HepG2 (cell line): ENCODE results near the gene ZNF384. TPM values are rescaled to one million over a fixed set of nuclear protein-coding genes. Genes with fewer than 3 reads are reported as not detected.

Source experiments
- CENPT ChIP-seq: sonication (generic); formaldehyde crosslinking; IDR thresholded peaks from 2 replicates; pipeline ENCODE4 v1.8.0; 2022; ENCODE audit warnings: low read depth, mild to moderate bottlenecking, moderate library complexity, missing genetic modification reagents
- ERF ChIP-seq: IDR thresholded peaks from 2 replicates; pipeline ENCODE4 v1.6.1; 2018; ENCODE audit warnings: missing biosample characterization, missing genetic modification reagents
- FOSL2 ChIP-seq: sonication (generic); formaldehyde crosslinking; IDR thresholded peaks from 2 replicates; pipeline ENCODE4 v1.4.0; 2020; ENCODE audit warnings: missing genetic modification reagents
- FOXK1 ChIP-seq: sonication (generic); formaldehyde crosslinking; IDR thresholded peaks from 2 replicates; pipeline ENCODE4 v1.4.0; 2020; ENCODE audit warnings: low read depth, missing genetic modification reagents, borderline replicate concordance
- FOXM1 ChIP-seq: sonication (generic); formaldehyde crosslinking; IDR thresholded peaks from 2 replicates; pipeline ENCODE4 v1.5.0; 2020; ENCODE audit warnings: missing genetic modification reagents
- HIVEP1 ChIP-seq: sonication (generic); formaldehyde crosslinking; IDR thresholded peaks from 2 replicates; pipeline ENCODE4 v1.4.0; 2020; ENCODE audit warnings: mild to moderate bottlenecking, missing genetic modification reagents
- MTF2 ChIP-seq: sonication (generic); formaldehyde crosslinking; IDR thresholded peaks from 2 replicates; pipeline ENCODE4 v1.5.0; 2020; ENCODE audit warnings: missing genetic modification reagents, borderline replicate concordance
- NFKBIZ ChIP-seq: IDR thresholded peaks from 2 replicates; pipeline ENCODE4 v1.6.1; 2018; ENCODE audit warnings: missing genetic modification reagents, missing compliant biosample characterization
- NR3C1 ChIP-seq: sonication (generic); formaldehyde crosslinking; IDR thresholded peaks from 2 replicates; pipeline ENCODE4 v1.4.0; 2020; ENCODE audit warnings: missing genetic modification reagents
- ONECUT2 ChIP-seq: sonication (generic); formaldehyde crosslinking; IDR thresholded peaks from 2 replicates; pipeline ENCODE4 v1.4.0; 2020; ENCODE audit warnings: missing genetic modification reagents
- RCOR2 ChIP-seq: IDR thresholded peaks from 2 replicates; pipeline ENCODE4 v1.6.1; 2016; ENCODE audit warnings: missing biosample characterization, missing genetic modification reagents
- RORA ChIP-seq: sonication (generic); formaldehyde crosslinking; IDR thresholded peaks from 2 replicates; pipeline ENCODE4 v1.5.0; 2020; ENCODE audit warnings: mild to moderate bottlenecking, missing genetic modification reagents, moderate library complexity
- SP1 ChIP-seq, 2 experiments: fragments of 450-650 bp in 1 of 2; sonication (generic) in 1 of 2; formaldehyde crosslinking in 1 of 2; IDR thresholded peaks; 2 replicates each; pipeline versions ENCODE4 v1.4.0 to v1.6.1; 2016 to 2020; ENCODE audit warnings: missing genetic modification reagents in 1 of 2
- SP140L ChIP-seq: sonication (generic); formaldehyde crosslinking; IDR thresholded peaks from 2 replicates; pipeline ENCODE4 v1.4.0; 2020; ENCODE audit warnings: missing genetic modification reagents, borderline replicate concordance
- SRSF1 ChIP-seq: fragments of 200-400 bp; formaldehyde crosslinking; optimal IDR thresholded peaks from 2 replicates; pipeline ENCODE3; 2017; ENCODE audit warnings: mild to moderate bottlenecking, low read depth, low read length, moderate library complexity
- TEAD3 ChIP-seq: optimal IDR thresholded peaks from 2 replicates; pipeline ENCODE3; 2016; ENCODE audit warnings: borderline replicate concordance
- XBP1 ChIP-seq: sonication (generic); formaldehyde crosslinking; IDR thresholded peaks from 2 replicates; pipeline ENCODE4 v1.5.0; 2020; ENCODE audit warnings: missing genetic modification reagents
- ZNF263 ChIP-seq: sonication (generic); formaldehyde crosslinking; IDR thresholded peaks from 2 replicates; pipeline ENCODE4 v1.4.0; 2020; ENCODE audit warnings: missing genetic modification reagents
- ZNF501 ChIP-seq: sonication (generic); formaldehyde crosslinking; IDR thresholded peaks from 2 replicates; pipeline ENCODE4 v1.5.1; 2020; ENCODE audit warnings: mild to moderate bottlenecking, moderate library complexity, missing genetic modification reagents
- polyA plus RNA-seq, 8 experiments: library from polyadenylated mRNA; depleted of rRNA in 3 of 8; stranded (reverse) in 7 of 8; unstranded in 1 of 8; fragments of >200 nt; fragmentation: Illumina TruSeq in 4 of 8; extraction: Trizol in 4 of 8; gene quantifications; 2 replicates each; pipeline versions ENCODE4 v1.2.1 to v1.2.3, GENCODE V29; 2011 to 2016; ENCODE audit warnings: low read depth in 4 of 8, missing spikeins in 1 of 8, mixed read lengths in 1 of 8; ENCODE audit not compliant: insufficient read depth in 1 of 8
- total RNA-seq, 5 experiments: library from RNA; depleted of rRNA; stranded (reverse); fragments of >200 nt; fragmentation: Illumina TruSeq; extraction: Trizol; gene quantifications; 2 replicates each; pipeline ENCODE4 v1.2.3, GENCODE V29; 2016; ENCODE audit warnings: low read depth in 1 of 5
- TF ChIP-seq, protein P1 (sequence below): sonication (generic); formaldehyde crosslinking; IDR thresholded peaks from 2 replicates; pipeline ENCODE4 v1.4.0; 2020; ENCODE audit warnings: missing genetic modification reagents
- TF ChIP-seq, protein P2 (sequence below): sonication (generic); formaldehyde crosslinking; IDR thresholded peaks from 2 replicates; pipeline ENCODE4 v1.4.0; 2020; ENCODE audit warnings: mild to moderate bottlenecking, missing genetic modification reagents, borderline replicate concordance

ZNF384 gene
- total and polyA plus RNA-seq, 2 of the 13 experiments (the other 11 are each of a cell fraction or from before 2014, with no cell fraction given): 23.6 to 55.3 TPM

DNA sequence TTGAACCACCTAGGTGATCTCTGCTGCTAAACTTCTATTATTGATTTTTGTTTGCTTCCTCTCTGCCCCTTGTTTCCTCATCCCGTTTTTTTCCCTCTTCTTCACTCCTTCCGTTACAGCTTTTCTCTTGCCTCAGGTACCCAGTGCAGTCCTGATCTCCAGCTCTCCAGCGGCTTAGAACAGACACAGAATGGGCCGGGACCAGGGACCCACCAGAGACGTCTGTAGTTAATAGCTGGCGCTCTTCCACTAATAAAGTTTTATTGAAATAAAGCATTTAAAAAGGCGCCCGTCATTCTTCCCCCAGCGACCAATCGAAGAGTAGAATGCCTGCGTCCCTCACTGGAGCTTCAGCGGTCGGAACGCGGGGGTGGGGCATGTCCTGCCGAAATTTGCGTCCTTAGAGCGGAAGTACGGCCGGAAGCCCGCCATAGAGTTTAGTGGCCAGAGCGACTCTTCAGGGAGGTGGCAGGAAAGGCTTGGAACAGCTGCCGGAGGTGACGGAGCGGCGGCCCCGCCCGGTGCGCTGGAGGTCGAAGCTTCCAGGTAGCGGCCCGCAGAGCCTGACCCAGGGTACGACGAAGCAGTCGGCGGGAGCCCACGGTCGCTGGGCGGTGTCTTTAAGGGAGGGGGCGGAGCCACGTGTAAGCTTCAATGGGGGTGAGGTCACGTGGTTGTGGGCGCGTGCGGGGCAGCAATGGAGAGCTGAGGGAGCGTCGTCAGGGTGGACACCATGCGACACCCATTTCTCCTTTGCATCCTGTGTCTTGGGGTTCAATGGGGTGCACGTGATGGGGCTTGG is 34.6 kb upstream of the ZNF384 start, which contains the start of gene COPS7A (continued):
- TF ChIP-seq, protein P1, sequence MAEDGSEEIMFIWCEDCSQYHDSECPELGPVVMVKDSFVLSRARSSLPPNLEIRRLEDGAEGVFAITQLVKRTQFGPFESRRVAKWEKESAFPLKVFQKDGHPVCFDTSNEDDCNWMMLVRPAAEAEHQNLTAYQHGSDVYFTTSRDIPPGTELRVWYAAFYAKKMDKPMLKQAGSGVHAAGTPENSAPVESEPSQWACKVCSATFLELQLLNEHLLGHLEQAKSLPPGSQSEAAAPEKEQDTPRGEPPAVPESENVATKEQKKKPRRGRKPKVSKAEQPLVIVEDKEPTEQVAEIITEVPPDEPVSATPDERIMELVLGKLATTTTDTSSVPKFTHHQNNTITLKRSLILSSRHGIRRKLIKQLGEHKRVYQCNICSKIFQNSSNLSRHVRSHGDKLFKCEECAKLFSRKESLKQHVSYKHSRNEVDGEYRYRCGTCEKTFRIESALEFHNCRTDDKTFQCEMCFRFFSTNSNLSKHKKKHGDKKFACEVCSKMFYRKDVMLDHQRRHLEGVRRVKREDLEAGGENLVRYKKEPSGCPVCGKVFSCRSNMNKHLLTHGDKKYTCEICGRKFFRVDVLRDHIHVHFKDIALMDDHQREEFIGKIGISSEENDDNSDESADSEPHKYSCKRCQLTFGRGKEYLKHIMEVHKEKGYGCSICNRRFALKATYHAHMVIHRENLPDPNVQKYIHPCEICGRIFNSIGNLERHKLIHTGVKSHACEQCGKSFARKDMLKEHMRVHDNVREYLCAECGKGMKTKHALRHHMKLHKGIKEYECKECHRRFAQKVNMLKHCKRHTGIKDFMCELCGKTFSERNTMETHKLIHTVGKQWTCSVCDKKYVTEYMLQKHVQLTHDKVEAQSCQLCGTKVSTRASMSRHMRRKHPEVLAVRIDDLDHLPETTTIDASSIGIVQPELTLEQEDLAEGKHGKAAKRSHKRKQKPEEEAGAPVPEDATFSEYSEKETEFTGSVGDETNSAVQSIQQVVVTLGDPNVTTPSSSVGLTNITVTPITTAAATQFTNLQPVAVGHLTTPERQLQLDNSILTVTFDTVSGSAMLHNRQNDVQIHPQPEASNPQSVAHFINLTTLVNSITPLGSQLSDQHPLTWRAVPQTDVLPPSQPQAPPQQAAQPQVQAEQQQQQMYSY (CRISPR knock-in tag): no peak
- TF ChIP-seq RCOR2 (CRISPR knock-in tag) (no peak; the same call in 1 of the 2 replicates), SP1 (IDR thresholded peaks at IDR 0.05) (no peak), SP1 (CRISPR knock-in tag; IDR thresholded peaks at IDR 0.05) (peak; percentile 76), ONECUT2 (CRISPR knock-in tag) (peak; percentile 81), XBP1 (no peak), TEAD3 (peak; percentile 80), RORA (no peak), CENPT (CRISPR knock-in tag) (0 out of 2 replicates have a peak, but pooled peaks have one; percentile 46), NR3C1 (no peak), ZNF501 (CRISPR knock-in tag) (peak; percentile 86; the same call in 1 of the 2 replicates), ZNF263 (CRISPR knock-in tag) (0 out of 2 replicates have a peak, but pooled peaks have one; percentile 48), SRSF1 (no peak), ERF (CRISPR knock-in tag) (peak; percentile 50), SP140L (CRISPR knock-in tag) (peak; percentile 57; the same call in 1 of the 2 replicates), FOSL2 (CRISPR knock-in tag) (peak; percentile 51), MTF2 (CRISPR knock-in tag) (no peak), HIVEP1 (CRISPR knock-in tag) (peak; percentile 93), FOXM1 (CRISPR knock-in tag) (no peak), NFKBIZ (peak; percentile 68; the same call in 1 of the 2 replicates), FOXK1 (CRISPR knock-in tag) (peak; percentile 84)
- TF ChIP-seq, protein P2, sequence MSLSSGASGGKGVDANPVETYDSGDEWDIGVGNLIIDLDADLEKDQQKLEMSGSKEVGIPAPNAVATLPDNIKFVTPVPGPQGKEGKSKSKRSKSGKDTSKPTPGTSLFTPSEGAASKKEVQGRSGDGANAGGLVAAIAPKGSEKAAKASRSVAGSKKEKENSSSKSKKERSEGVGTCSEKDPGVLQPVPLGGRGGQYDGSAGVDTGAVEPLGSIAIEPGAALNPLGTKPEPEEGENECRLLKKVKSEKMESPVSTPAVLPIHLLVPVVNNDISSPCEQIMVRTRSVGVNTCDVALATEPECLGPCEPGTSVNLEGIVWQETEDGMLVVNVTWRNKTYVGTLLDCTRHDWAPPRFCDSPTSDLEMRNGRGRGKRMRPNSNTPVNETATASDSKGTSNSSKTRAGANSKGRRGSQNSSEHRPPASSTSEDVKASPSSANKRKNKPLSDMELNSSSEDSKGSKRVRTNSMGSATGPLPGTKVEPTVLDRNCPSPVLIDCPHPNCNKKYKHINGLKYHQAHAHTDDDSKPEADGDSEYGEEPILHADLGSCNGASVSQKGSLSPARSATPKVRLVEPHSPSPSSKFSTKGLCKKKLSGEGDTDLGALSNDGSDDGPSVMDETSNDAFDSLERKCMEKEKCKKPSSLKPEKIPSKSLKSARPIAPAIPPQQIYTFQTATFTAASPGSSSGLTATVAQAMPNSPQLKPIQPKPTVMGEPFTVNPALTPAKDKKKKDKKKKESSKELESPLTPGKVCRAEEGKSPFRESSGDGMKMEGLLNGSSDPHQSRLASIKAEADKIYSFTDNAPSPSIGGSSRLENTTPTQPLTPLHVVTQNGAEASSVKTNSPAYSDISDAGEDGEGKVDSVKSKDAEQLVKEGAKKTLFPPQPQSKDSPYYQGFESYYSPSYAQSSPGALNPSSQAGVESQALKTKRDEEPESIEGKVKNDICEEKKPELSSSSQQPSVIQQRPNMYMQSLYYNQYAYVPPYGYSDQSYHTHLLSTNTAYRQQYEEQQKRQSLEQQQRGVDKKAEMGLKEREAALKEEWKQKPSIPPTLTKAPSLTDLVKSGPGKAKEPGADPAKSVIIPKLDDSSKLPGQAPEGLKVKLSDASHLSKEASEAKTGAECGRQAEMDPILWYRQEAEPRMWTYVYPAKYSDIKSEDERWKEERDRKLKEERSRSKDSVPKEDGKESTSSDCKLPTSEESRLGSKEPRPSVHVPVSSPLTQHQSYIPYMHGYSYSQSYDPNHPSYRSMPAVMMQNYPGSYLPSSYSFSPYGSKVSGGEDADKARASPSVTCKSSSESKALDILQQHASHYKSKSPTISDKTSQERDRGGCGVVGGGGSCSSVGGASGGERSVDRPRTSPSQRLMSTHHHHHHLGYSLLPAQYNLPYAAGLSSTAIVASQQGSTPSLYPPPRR (CRISPR knock-in tag): peak; percentile 50; the same call in 1 of the 2 replicates
